ENCODE results near the gene NRL. TPM values are rescaled to one million over a fixed set of nuclear protein-coding genes. Genes with fewer than 3 reads are reported as not detected.

The NRL gene
- 1.1 and 1.7 TPM in 2 replicates for total RNA-seq

DNA sequence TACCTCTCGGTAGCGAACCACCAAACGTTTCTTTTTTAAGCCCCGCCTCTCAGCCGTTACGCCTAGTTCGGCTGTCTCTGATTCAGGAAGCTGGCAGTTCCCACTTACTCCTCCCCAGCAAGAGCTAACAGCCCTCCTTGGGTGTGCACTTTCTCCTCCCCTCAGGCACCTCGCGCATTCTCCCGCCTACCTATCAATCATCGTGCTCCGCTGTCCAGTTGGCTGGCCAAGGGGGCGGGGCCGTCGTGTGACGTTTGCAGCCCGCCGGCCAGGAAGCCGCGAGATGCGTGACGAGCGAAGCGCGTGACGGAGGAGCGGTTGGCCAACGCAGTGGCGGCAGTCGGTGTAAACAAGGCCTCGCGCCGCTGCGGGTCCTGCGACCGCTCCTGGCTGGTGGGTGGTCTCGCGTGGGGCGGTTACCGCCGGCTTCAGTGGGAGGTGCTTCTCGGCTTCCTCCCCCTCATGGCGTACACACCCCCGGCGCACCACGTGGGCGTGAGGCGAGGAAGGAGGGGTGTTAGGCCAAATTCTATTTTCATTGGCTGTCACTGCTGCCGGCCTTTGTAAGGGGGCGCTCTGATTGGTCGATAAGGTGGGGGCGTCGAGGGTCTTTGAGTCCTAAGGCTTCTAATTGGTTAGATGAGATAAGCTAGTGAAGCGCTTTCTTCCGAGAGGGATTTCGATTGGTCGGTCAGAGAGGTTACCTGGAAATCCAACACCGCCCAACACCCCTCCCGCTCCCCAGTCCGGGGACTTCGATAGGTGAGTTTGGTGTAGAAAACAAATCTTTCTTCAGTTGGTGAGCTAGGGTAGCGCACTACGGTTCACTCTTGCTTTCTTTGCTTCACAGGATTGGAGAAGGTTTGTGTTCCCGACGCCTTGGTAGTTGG lies at the start of gene NRL, which contains the start of gene DCAF11:
NRL (minus strand) TSS at position 418 of the 890 bp plus-strand sequence. CDS start 32,101 bp downstream, outside the sequence.
DCAF11 (plus strand) TSS at position 246 of the 890 bp plus-strand sequence. CDS start 818 bp downstream, outside the sequence.

GRCh38 chr14:24160850-24161804 lies 46.4 kb upstream of the NRL start, which contains the start of gene IRF9:
TSS of gene IRF9 (plus strand) at chr14:24161265. CDS start at chr14:24162145, 880 bp downstream.

DNA sequence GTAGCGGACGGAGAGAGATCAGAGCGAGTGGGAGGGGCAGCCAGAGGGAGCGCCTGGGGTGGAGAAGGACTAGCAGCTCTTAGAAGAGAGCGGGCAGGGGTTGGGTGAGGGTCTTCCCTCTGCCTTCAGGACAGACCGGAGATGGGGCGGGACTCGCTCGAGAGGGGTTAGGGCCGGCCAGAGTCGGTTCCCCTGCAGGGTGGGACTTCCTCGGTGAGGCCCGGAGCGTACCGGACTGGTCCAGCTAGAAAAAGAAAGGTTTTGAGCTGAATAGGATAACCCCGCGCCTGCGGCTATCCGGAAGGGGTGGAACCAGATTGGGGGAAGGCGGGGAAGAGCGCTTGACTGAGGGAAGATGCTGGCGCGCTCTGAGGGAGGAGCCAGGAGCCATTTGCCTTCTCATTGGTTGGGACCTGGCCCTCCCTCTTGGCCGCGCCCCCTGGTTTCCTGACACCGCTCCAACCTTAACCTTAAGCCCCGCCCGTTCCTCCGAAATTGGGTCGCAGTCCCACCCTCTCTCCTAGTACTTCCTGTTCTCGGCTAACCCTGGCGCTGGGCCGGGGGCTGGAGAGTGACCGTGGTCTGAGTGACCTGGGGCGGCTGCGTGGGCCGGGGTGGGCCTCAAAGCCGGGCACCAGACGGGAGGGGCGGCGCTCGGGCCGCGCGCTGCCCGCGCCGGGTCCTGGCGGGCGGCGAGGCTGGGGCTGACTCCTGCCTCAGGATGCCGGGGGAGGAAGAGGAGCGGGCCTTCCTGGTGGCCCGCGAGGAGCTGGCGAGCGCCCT lies 32.4 kb upstream of the NRL start, which contains the start of gene RNF31:
RNF31 (plus strand) TSS at position 521 of the 783 bp plus-strand sequence; CDS start at position 722, 201 bp downstream.

DNA sequence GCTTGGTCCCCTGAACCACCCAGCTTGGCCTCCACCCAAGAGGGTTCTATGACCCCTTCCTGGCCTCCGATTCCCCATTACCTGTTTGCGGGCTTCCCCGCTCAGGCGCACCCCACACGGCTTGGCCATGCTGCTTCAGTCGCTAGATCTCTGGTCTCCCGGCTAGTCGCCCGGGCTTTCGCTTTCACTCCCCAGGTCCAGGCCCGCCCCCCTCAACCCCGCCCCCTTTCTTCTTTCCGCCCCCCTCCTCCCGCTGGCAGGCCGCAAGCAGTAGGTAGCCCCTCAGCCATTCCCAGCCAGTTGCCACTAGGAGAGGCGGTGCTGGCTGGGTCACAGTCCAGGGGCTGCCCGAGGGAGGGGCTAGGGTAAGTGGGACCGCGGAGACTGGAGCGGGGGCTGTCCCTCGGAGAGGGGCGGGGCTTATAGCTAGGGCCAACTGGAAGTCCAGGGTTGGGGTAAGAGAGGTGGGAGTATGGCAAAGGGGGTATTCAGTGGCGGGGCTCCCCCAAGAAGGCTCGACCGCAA lies 31.8 kb upstream of the NRL start, which contains the start of gene PSME2:
PSME2 (minus strand) TSS at position 158 of the 525 bp plus-strand sequence; CDS start at position 129, 29 bp downstream.

DNA sequence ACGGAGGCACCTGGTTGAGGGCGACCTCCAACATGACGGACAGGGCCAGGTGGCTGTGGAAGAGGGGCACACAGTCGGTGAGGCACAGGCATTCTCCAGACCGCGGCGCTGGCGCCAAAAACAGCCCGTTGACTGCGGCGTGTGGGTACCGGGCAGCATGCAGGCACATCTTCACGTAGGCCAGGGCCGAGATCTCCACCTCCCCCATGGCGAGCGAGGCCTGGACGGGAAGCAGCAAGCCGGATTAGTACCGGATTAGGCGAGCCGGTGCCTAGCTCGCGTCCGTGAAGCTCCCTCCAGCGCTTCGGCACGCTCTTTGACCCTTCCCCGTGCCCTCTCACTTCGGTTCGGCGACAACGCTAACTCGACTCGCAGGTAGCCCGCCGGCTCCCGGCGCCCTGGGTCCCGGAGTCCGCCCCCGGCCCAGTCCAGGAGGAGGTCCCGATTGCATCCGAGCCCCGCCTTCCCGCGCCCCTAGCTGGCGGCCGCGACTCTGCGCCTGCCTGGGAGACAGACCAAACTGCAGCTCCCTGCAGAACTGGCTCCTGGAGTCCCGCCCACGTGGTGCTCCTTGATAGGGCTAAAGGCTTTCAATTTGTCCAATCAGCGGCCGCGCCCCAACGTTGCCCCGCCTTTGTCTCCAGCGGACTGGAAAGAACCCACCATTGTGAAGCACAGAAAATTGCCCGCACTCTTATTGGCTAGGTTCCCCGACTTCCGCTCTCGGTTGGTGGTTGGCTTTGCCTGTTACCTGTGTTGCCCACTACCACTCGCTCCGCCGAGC lies 26.5 kb upstream of the NRL start, which contains the start of gene EMC9:
EMC9 (minus strand) TSS at position 495 of the 784 bp plus-strand sequence; CDS start at position 208, 287 bp downstream.

DNA sequence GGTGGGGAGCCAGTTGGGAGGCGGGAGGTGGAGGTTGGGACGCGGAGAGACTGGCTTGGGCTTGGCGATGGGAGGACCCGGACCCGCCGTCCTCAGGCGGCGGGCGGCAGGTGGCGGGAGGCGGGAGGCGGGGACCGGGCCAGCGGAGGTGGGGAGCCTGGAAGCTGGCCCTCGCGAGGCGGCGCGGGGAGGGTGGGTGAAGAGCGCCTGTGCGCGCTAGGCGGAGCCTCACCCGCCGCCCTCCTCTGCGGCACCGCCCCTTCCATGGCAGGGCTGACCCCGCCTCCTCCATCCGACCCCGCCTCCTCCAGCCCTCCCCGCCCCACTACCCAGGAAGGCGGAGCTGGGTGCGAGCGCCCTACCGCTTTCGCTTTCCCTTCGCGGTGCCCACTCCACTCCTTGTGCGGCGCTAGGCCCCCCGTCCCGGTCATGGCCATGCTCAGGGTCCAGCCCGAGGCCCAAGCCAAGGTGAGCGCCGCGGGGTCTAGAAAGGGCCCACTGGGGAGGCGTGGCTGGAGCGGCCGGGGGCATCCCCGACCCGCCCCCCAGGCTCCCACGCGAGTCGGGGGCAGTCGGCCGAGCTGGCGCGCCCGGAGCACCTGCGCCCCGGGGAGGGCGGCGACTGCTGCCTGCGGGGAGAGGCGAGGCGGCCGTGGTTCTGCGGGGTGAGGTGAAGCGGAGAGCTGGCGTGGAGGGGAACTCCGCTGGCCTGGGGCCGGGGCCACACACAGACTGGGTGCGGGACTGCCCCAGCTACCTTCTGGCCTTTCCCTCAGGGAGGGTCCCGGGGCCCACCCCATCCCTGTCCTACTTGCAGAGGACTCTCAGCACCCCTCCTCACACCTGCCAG lies 21.3 kb upstream of the NRL start, which contains the start of gene PSME1:
PSME1 (plus strand) TSS at position 361 of the 850 bp plus-strand sequence; CDS start at position 430, 69 bp downstream.

GRCh38 chr14:24130380-24130716 lies 15.6 kb upstream of the NRL start, which contains the start of gene FITM1:
TSS of gene FITM1 (plus strand) at chr14:24130659. CDS start at chr14:24131564, 905 bp downstream.

DNA sequence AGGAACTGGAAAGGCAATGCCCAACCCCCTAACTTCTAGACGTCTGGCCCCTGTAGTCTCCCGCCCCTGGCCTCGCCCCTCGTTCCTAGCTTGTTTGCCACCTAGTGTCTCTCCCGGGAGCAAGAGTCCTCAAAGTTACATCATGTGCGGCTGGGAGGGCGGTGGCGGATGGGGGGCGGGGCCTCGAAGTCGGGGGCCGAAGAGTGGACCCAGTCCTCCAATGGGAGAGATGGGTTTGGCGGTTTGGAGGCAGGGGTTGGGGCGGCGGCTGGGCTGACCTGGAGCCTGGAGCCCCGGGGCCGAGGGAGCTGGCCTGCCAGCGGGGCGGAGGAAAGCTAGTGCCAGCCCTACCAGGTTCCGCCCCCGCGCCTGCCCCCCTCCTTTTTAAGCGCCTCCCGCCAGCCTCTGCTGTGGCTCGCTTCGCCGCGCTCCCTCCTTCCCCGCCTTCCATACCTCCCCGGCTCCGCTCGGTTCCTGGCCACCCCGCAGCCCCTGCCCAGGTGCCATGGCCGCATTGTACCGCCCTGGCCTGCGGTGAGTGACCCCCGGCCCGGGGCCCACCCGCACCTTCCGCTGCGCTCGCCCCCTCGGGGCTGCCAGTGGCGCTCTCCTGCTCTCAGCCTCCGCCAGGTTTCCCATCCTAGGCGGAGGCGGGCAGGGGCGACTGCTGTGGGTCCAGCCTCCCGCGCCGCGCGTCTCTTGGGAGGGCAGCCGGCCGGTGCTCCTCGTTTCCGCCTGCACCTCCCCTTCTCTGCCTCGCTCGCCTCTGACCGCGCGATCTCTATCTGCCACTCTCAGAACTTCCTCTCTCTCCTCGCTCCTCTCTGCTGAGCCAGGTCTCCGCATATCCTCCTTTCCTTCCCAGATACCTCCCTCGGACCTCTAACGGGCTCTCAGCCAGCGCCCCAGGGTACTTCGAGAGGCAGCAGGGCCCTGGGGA lies 20.6 kb downstream of the NRL start, which contains the start of gene PCK2:
PCK2 (plus strand) TSS at position 411 of the 940 bp plus-strand sequence; CDS start at position 506, 95 bp downstream.

DNA sequence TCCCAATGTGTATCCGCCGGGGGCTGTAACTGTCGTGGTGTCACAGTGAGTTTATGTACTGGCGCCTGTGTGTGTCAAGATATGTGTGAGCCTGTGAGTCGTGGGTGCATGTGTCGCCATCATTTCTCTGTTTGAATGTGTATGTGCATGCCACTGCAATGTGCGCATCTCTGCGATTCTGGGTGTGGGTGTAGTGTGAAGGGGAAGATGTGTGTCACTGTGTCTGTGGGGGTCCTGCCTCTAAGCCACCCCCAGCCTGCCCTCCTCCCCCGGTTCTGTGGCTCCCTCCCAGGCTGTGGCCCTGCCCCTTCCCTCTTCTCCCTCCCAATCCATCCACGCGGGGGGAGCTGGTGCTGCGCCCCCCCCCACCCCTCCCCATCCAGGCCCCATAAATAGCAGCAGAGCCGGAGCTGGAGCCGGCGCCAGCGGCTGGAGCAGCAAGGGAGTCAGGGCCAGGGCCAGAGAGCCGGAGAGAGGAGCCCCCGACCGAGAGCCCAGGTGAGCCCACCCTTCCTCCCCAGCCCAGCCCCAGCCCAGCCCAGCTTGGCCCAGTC lies 43.5 kb downstream of the NRL start, which contains the start of gene CPNE6:
CPNE6 (plus strand) TSS at position 419 of the 554 bp plus-strand sequence. CDS start 1,375 bp downstream, outside the sequence.

GRCh38 chr14:24051789-24052655 lies 62.7 kb downstream of the NRL start, which contains the start of gene CARMIL3:
TSS of gene CARMIL3 (plus strand) at chr14:24052009. CDS start at chr14:24052154, 145 bp downstream.

Other genes with a start within 250 kb of the NRL start
- 35.2 and 37.6 TPM in 2 replicates for gene DHRS4, start 161.2 kb downstream of the NRL start, total RNA-seq
- 13.7 and 16.7 TPM in 2 replicates for gene DHRS4L2, start 126.0 kb downstream of the NRL start, total RNA-seq
- gene CARMIL3, start 62.9 kb downstream of the NRL start, total RNA-seq = 0.34 and 0.50 TPM in 2 replicates
- not detected in 2 replicates for gene CPNE6, start 43.4 kb downstream of the NRL start, total RNA-seq
- 137 and 156 TPM in 2 replicates for gene PCK2, start 20.6 kb downstream of the NRL start, total RNA-seq
- 71.3 and 93.3 TPM in 2 replicates for gene DCAF11, start 172 bp downstream of the NRL start, total RNA-seq
- gene FITM1, start 15.7 kb upstream of the NRL start, total RNA-seq = 0.28 and 0.34 TPM in 2 replicates
- gene PSME1, start 21.2 kb upstream of the NRL start, total RNA-seq = 87.5 and 111 TPM in 2 replicates
- 9.5 and 15.7 TPM in 2 replicates for gene EMC9, start 26.6 kb upstream of the NRL start, total RNA-seq
- 39.0 and 51.0 TPM in 2 replicates for gene PSME2, start 31.7 kb upstream of the NRL start, total RNA-seq
- 33.7 and 37.6 TPM in 2 replicates for gene RNF31, start 32.5 kb upstream of the NRL start, total RNA-seq
- 36.1 and 47.5 TPM in 2 replicates for gene IRF9, start 46.3 kb upstream of the NRL start, total RNA-seq
- 1.4 and 1.9 TPM in 2 replicates for gene REC8, start 57.1 kb upstream of the NRL start, total RNA-seq
- 51.8 and 54.3 TPM in 2 replicates for gene IPO4, start 73.9 kb upstream of the NRL start, total RNA-seq
- 54.3 and 65.7 TPM in 2 replicates for gene TM9SF1, start 80.5 kb upstream of the NRL start, total RNA-seq
- gene TSSK4, start 90.7 kb upstream of the NRL start, total RNA-seq = 0.07 TPM in 1 of 2 replicates, not detected in the other
- gene CHMP4A, start 98.5 kb upstream of the NRL start, total RNA-seq = 48.9 and 52.4 TPM in 2 replicates
- 4.6 and 12.3 TPM in 2 replicates for gene MDP1, start 101.1 kb upstream of the NRL start, total RNA-seq
- gene NEDD8, start 117.4 kb upstream of the NRL start, total RNA-seq = 127 and 135 TPM in 2 replicates
- gene GMPR2, start 118.0 kb upstream of the NRL start, total RNA-seq = 72.0 and 80.0 TPM in 2 replicates
- 57.8 and 143 TPM in 2 replicates for gene TINF2, start 127.7 kb upstream of the NRL start, total RNA-seq
- gene TGM1, start 148.2 kb upstream of the NRL start, total RNA-seq = 87.8 and 123 TPM in 2 replicates
- gene RABGGTA, start 156.6 kb upstream of the NRL start, total RNA-seq = 46.8 and 54.6 TPM in 2 replicates
- gene DHRS1, start 184.8 kb upstream of the NRL start, total RNA-seq = 19.8 and 27.9 TPM in 2 replicates
- gene NOP9, start 184.9 kb upstream of the NRL start, total RNA-seq = 34.2 and 36.0 TPM in 2 replicates
- 1.0 and 2.8 TPM in 2 replicates for gene CIDEB, start 193.0 kb upstream of the NRL start, total RNA-seq
- 9.6 and 39.9 TPM in 2 replicates for gene LTB4R2, start 195.2 kb upstream of the NRL start, total RNA-seq
- gene LTB4R, start 196.6 kb upstream of the NRL start, total RNA-seq = 5.5 and 20.0 TPM in 2 replicates
- 0.85 and 1.0 TPM in 2 replicates for gene ADCY4, start 220.1 kb upstream of the NRL start, total RNA-seq
- gene RIPK3, start 225.0 kb upstream of the NRL start, total RNA-seq = 1.4 and 4.6 TPM in 2 replicates

Measured in nasal cavity respiratory epithelium epithelial cell of viscerocranial mucosa (primary cell).